Right lobe of liver (tissue), 4 donors: Measurements from ENCODE around the gene TNS4.

ENCODE experiments used
- POLR2A ChIP-seq: fragments of 450-650 bp; IDR thresholded peaks from one replicate; pipeline ENCODE4 v1.6.1; 2017; ENCODE audit warnings: antibody characterized with exemption, mild to moderate bottlenecking
- TF ChIP-seq, protein P1 (sequence below), 4 donors: fragments of 200-600 bp in 3 of 4; fragments of 450-650 bp in 1 of 4; IDR thresholded peaks; one replicate each; pipeline versions ENCODE4 v1.5.1 to v1.8.0; 2016 to 2022; ENCODE audit warnings: antibody characterized with exemption in 4 of 4, mild to moderate bottlenecking in 2 of 4
- donor health status: DM: no; HTN: no; CAD: no.
- donor health status: DM: no; HTN: no; CAD: no.
- donor health status: DM: no; HTN: yes; CAD: no.

DNA sequence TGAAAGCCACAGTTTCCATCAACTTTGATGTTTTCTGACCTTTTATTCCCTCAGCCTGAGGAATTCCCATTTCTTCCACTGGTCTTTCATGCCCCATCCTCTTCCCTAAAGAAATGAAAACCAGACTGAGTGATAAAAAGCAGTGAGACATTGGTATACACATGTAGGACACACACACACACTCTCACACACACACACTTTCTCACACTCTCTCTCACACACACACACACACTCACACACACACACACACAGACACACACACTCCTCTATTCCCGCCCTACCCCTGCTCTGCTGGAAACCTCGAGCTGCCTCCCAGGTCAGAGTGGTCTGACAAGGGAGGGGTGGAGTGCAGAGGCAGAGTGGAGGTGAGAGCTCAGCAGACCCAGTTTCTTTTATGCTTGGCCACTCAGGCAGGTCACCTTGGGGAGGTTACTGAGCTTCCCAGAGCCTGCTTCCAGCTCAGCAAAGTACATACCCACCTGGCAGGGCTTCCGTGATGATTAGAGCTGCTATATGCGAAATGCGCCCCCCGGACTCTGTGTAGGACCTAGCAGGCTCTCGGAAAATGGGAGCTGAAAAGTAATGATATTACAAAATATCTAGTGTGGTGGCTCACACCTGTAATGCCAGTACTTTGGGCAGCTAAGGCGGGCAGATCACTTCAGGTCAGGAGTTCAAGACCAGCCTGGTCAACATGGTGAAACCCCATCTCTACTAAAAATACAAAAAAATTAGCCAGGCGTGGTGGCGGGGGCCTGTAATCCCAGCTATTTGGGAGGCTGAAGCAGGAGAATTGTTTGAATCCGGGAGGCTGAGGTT lies 33.2 kb upstream of the TNS4 start:
- TF ChIP-seq, protein P1, sequence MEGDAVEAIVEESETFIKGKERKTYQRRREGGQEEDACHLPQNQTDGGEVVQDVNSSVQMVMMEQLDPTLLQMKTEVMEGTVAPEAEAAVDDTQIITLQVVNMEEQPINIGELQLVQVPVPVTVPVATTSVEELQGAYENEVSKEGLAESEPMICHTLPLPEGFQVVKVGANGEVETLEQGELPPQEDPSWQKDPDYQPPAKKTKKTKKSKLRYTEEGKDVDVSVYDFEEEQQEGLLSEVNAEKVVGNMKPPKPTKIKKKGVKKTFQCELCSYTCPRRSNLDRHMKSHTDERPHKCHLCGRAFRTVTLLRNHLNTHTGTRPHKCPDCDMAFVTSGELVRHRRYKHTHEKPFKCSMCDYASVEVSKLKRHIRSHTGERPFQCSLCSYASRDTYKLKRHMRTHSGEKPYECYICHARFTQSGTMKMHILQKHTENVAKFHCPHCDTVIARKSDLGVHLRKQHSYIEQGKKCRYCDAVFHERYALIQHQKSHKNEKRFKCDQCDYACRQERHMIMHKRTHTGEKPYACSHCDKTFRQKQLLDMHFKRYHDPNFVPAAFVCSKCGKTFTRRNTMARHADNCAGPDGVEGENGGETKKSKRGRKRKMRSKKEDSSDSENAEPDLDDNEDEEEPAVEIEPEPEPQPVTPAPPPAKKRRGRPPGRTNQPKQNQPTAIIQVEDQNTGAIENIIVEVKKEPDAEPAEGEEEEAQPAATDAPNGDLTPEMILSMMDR (IDR thresholded peaks at IDR 0.05): no peak
- no peak for TF ChIP-seq POLR2A
